K562 (cell line): Measurements from ENCODE around the gene NELL1. TPM values are rescaled to one million over a fixed set of nuclear protein-coding genes. Genes with fewer than 3 reads are reported as not detected.

Experiments
- ATAC-seq: fragments of 200-7000 bp; cut with Tn5 transposase; 3 replicates; pipeline ENCODE4 v1.9.1; 2020; ENCODE audit warnings: moderate library complexity
- BruUV-seq: library from RNA; stranded (reverse); fragments of 400-500 nt; replicated peaks from 2 replicates; lab custom pipeline; 2021; lab: Mats Ljungman, UMichigan
- CTCF ChIA-PET: fragments of 300-600 bp; formaldehyde crosslinking; extraction: SDS; loops from one replicate; lab custom pipeline; 2021; ENCODE audit warnings: low intra/inter-chr PET ratio; lab: Yijun Ruan, JAX
- POLR2A ChIA-PET: fragments of 300-600, 350-650 bp; sonication (Branson Sonifier 250); formaldehyde crosslinking; extraction: SDS; loops from one replicate; lab custom pipeline; 2021; ENCODE audit warnings: antibody characterized with exemption, inconsistent platforms; lab: Yijun Ruan, JAX
- DNase-seq, 4 experiments: peaks; one replicate each; pipeline versions ENCODE4 v3.0.0 to v3.0.0-alpha.2; 2011 to 2018; ENCODE audit warnings: low spot score in 3 of 4, mixed read lengths in 3 of 4; ENCODE audit errors: extremely low read depth in 1 of 4
- FAIRE-seq: peaks from 2 replicates; lab custom pipeline; 2011; peaks lifted over from hg19 to GRCh38; lab: Jason Lieb, UNC
- H2AFZ ChIP-seq: 2 replicates; pipeline ENCODE4 v1.6.0; 2011; ENCODE audit warnings: low read depth, low read length, control low read depth, inconsistent platforms
- H3K27ac ChIP-seq: fragments of 200-600 bp; 3 replicates; pipeline ENCODE4 v1.8.0; 2011; ENCODE audit warnings: low read depth, mild to moderate bottlenecking, control low read depth, inconsistent platforms, low read length, moderate library complexity, mixed read lengths; ENCODE audit errors: extremely low read depth
- H3K27me3 ChIP-seq, 2 experiments: fragments of 300-600 bp in 1 of 2; 2 replicates in 1 of 2; 3 replicates in 1 of 2; pipeline versions ENCODE4 v1.6.0 to v1.8.0; 2011; ENCODE audit warnings: inconsistent platforms in 2 of 2, low read length in 2 of 2, mild to moderate bottlenecking in 1 of 2, mixed read lengths in 1 of 2, moderate library complexity in 1 of 2; ENCODE audit not compliant: control insufficient read depth in 2 of 2, insufficient read depth in 2 of 2
- H3K36me3 ChIP-seq: fragments of 300-600 bp; 3 replicates; pipeline ENCODE4 v1.8.0; 2011; ENCODE audit warnings: mild to moderate bottlenecking, low read length, inconsistent platforms; ENCODE audit not compliant: control insufficient read depth, insufficient read depth
- H3K4me1 ChIP-seq, 2 experiments: fragments of 200-600 bp in 1 of 2; replicated peaks in 1 of 2; 2 replicates in 1 of 2; 3 replicates in 1 of 2; pipeline versions ENCODE4 v1.5.1 to v1.8.0; 2011; ENCODE audit warnings: inconsistent platforms in 2 of 2, low read length in 2 of 2, mild to moderate bottlenecking in 1 of 2, mixed read lengths in 1 of 2, moderate library complexity in 1 of 2; ENCODE audit not compliant: control insufficient read depth in 2 of 2, insufficient read depth in 2 of 2
- H3K4me2 ChIP-seq: 2 replicates; pipeline ENCODE4 v1.6.1; 2011; ENCODE audit warnings: low read length, control low read depth, inconsistent platforms, mixed read lengths; ENCODE audit not compliant: insufficient read depth
- H3K4me3 ChIP-seq: fragments of 200-600 bp; sonication (generic), shearing (Covaris generic); 2 replicates; pipeline ENCODE4 v1.5.1; 2016; ENCODE audit warnings: control low read depth, inconsistent platforms
- H3K79me2 ChIP-seq: fragments of 200-600 bp; 3 replicates; pipeline ENCODE4 v1.8.0; 2011; ENCODE audit warnings: low read length, inconsistent platforms; ENCODE audit not compliant: control insufficient read depth, insufficient read depth
- H3K9ac ChIP-seq, 2 experiments: 2 replicates each; pipeline versions ENCODE4 v1.6.0 to v1.6.1; 2011; ENCODE audit warnings: low read depth in 2 of 2, low read length in 2 of 2, control low read depth in 1 of 2, inconsistent platforms in 1 of 2, mild to moderate bottlenecking in 1 of 2, mixed read lengths in 1 of 2; ENCODE audit not compliant: insufficient read depth in 1 of 2
- H3K9me1 ChIP-seq: one replicate; pipeline ENCODE4 v1.6.0; 2011; ENCODE audit warnings: inconsistent platforms, mild to moderate bottlenecking, low read length, moderate library complexity; ENCODE audit not compliant: control insufficient read depth, insufficient read depth
- H3K9me3 ChIP-seq: replicated peaks from 2 replicates; pipeline ENCODE4 v1.5.1; 2011; ENCODE audit warnings: low read depth, low read length, inconsistent platforms; ENCODE audit not compliant: control insufficient read depth, insufficient read depth
- H4K20me1 ChIP-seq: replicated peaks from 2 replicates; pipeline ENCODE4 v1.6.1; 2011; ENCODE audit warnings: low read length, inconsistent platforms, mixed read lengths; ENCODE audit not compliant: control insufficient read depth, insufficient read depth
- BMI1 ChIP-seq: fragments of 150-350 bp; IDR thresholded peaks from 2 replicates; pipeline ENCODE4 v1.6.1; 2014; ENCODE audit warnings: low read length
- COPS2 ChIP-seq: fragments of 450-650 bp; conservative IDR thresholded peaks from 2 replicates; pipeline ENCODE4 v1.6.1; 2016; ENCODE audit warnings: mild to moderate bottlenecking, moderate library complexity
- NFIC ChIP-seq: fragments of 450-650 bp; IDR thresholded peaks from 2 replicates; pipeline ENCODE4 v1.6.1; 2017; ENCODE audit warnings: mild to moderate bottlenecking, inconsistent platforms
- SP2 ChIP-seq: IDR thresholded peaks from 2 replicates; pipeline ENCODE4 v1.6.1; 2011; ENCODE audit warnings: mild to moderate bottlenecking, low read depth, low read length, moderate library complexity; ENCODE audit not compliant: poor library complexity, severe bottlenecking; ENCODE audit errors: extremely low read depth
- SREBF2 ChIP-seq: sonication (generic); formaldehyde crosslinking; IDR thresholded peaks from 2 replicates; pipeline ENCODE4 v1.4.0; 2020; ENCODE audit warnings: mild to moderate bottlenecking, missing genetic modification reagents
- ZFX ChIP-seq: sonication (generic); formaldehyde crosslinking; IDR thresholded peaks from 2 replicates; pipeline ENCODE4 v1.8.0; 2022; ENCODE audit warnings: mild to moderate bottlenecking, missing genetic modification reagents, moderate library complexity
- ZNF212 ChIP-seq: fragments of 450-650 bp; formaldehyde crosslinking; IDR thresholded peaks from 2 replicates; pipeline ENCODE4 v1.4.0; 2020; ENCODE audit warnings: mild to moderate bottlenecking
- ZNF324 ChIP-seq: fragments of 250-450 bp; sonication (Bioruptor Pico); IDR thresholded peaks from 2 replicates; pipeline ENCODE4 v1.4.0; 2020; ENCODE audit warnings: mild to moderate bottlenecking
- ZNF41 ChIP-seq: fragments of 250-450 bp; sonication (Bioruptor Pico); conservative IDR thresholded peaks from 2 replicates; pipeline ENCODE4 v1.4.0; 2020; ENCODE audit warnings: mild to moderate bottlenecking
- WGBS: fragments of 100-300 bp; shearing (Covaris generic); methylation state at CpG from one replicate; pipeline ENCODE4 v1.1.6; 2016; ENCODE audit warnings: low coverage, mixed read lengths; ENCODE audit not compliant: insufficient coverage; ENCODE audit errors: missing lambda C conversion rate; 5-methylcytosine and 5-hydroxymethylcytosine counted together
- in situ Hi-C: fragments of 300-500 bp; cut with MboI; formaldehyde crosslinking; loops from 4 replicates; pipeline ENCODE4 v1.15.0; 2018; ENCODE audit warnings: inconsistent platforms, mixed read lengths
- intact Hi-C: fragments of 100-400 bp; cut with micrococcal nuclease; formaldehyde crosslinking; loops from 2 replicates; pipeline ENCODE4 v1.14.2; 2022
- polyA plus RNA-seq, 8 experiments: library from polyadenylated mRNA; depleted of rRNA in 4 of 8; stranded (reverse) in 5 of 8; unstranded in 3 of 8; fragments of >200 nt; fragmentation: Nextera tagmentation in 2 of 8; fragmentation: Illumina TruSeq in 1 of 8; extraction: Ambion mirVana in 2 of 8; extraction: Trizol in 1 of 8; gene quantifications; 2 replicates each; pipeline versions ENCODE4 v1.2.1 to v1.2.3, GENCODE V29; 2011 to 2014; ENCODE audit warnings: inconsistent platforms in 1 of 8, missing spikeins in 1 of 8
- total RNA-seq, 7 experiments: library from RNA; depleted of rRNA in 6 of 7; stranded (reverse); fragments of >200 nt in 6 of 7; fragmentation: Illumina TruSeq in 2 of 7; extraction: Trizol in 2 of 7; gene quantifications; 2 replicates each; pipeline versions ENCODE4 v1.2.1 to v1.2.3, GENCODE V29; 2011 to 2021; ENCODE audit warnings: low replicate concordance in 1 of 7
- TF ChIP-seq, protein P1 (sequence below): fragments of 250-450 bp; sonication (Bioruptor Pico); IDR thresholded peaks from 2 replicates; pipeline ENCODE4 v1.8.0; 2021; ENCODE audit warnings: moderate library complexity, mild to moderate bottlenecking, inconsistent platforms
- TF ChIP-seq, protein P2 (sequence below): fragments of 450-650 bp; IDR thresholded peaks from 2 replicates; pipeline ENCODE4 v1.6.1; 2016; ENCODE audit warnings: low read depth
- TF ChIP-seq, protein P3 (sequence below): sonication (generic); formaldehyde crosslinking; IDR thresholded peaks from 2 replicates; pipeline ENCODE4 v1.8.0; 2022; ENCODE audit warnings: mild to moderate bottlenecking, missing genetic modification reagents
- TF ChIP-seq, protein P4 (sequence below): fragments of 450-650 bp; IDR thresholded peaks from 2 replicates; pipeline ENCODE4 v1.6.1; 2014; ENCODE audit warnings: low read depth, mild to moderate bottlenecking, moderate library complexity, borderline replicate concordance

Gene NELL1
- total and polyA plus RNA-seq, 9 of the 15 experiments (the other 6 are each of a cell fraction or from before 2014, with no cell fraction given) = not detected

DNA sequence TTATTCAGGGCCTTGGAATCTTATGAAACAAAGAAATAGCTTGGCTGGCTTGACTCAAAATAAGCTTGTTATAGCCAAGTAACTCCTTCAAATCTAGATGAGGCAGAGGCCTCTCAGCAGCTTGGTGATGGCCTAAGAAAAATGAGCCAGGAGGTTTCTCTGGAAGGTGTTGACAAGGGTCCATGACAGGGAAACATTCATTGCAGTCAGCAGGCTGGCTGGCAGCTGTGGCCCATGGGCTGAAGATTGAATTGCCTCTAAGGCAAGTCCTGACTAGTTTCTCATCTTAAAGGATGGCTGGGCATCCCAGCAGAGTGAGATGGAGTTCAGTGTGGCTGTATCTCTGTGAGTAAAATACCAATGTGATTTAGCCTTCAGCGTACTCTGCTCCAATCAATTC is 441.0 kb downstream of the NELL1 start:
- Histone ChIP-seq H3K79me2 (no peaks in the 10 kb centered on the region), H3K4me1 (no peaks in the 10 kb centered on the region), H3K9me1 (no peaks in the 10 kb centered on the region), H3K4me2 (no peak overlapping the region), H4K20me1 (no peaks in the 10 kb centered on the region), H3K9me3 (no peaks in the 10 kb centered on the region), H3K36me3 (no peaks in the 10 kb centered on the region), H3K4me3 (no peak overlapping the region), H3K27me3 (no peaks in the 10 kb centered on the region), H2AFZ (no peak overlapping the region), H3K27ac (no peak overlapping the region), H3K9ac (no peak overlapping the region)
- WGBS = 8% methylated on average over 1 of the region's 1 CpG
- intact Hi-C loops = no loop called here
- DNase-seq (no peak), FAIRE-seq (no peak), ATAC-seq (no peak)
- POLR2A ChIA-PET = interaction anchor here (0.6 kb wide), 1 partner anchor 653 kb away, joined by 3 read pairs; no protein-coding TSS in a partner anchor
- CTCF ChIA-PET = no interaction called here
- in situ Hi-C loops = no loop called here
- BruUV-seq = no TSS peak
- no peak for TF ChIP-seq SREBF2
- TF ChIP-seq, protein P1, sequence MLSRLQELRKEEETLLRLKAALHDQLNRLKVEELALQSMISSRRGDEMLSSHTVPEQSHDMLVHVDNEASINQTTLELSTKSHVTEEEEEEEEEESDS (CRISPR knock-in tag) = no peak
- TF ChIP-seq, protein P2, sequence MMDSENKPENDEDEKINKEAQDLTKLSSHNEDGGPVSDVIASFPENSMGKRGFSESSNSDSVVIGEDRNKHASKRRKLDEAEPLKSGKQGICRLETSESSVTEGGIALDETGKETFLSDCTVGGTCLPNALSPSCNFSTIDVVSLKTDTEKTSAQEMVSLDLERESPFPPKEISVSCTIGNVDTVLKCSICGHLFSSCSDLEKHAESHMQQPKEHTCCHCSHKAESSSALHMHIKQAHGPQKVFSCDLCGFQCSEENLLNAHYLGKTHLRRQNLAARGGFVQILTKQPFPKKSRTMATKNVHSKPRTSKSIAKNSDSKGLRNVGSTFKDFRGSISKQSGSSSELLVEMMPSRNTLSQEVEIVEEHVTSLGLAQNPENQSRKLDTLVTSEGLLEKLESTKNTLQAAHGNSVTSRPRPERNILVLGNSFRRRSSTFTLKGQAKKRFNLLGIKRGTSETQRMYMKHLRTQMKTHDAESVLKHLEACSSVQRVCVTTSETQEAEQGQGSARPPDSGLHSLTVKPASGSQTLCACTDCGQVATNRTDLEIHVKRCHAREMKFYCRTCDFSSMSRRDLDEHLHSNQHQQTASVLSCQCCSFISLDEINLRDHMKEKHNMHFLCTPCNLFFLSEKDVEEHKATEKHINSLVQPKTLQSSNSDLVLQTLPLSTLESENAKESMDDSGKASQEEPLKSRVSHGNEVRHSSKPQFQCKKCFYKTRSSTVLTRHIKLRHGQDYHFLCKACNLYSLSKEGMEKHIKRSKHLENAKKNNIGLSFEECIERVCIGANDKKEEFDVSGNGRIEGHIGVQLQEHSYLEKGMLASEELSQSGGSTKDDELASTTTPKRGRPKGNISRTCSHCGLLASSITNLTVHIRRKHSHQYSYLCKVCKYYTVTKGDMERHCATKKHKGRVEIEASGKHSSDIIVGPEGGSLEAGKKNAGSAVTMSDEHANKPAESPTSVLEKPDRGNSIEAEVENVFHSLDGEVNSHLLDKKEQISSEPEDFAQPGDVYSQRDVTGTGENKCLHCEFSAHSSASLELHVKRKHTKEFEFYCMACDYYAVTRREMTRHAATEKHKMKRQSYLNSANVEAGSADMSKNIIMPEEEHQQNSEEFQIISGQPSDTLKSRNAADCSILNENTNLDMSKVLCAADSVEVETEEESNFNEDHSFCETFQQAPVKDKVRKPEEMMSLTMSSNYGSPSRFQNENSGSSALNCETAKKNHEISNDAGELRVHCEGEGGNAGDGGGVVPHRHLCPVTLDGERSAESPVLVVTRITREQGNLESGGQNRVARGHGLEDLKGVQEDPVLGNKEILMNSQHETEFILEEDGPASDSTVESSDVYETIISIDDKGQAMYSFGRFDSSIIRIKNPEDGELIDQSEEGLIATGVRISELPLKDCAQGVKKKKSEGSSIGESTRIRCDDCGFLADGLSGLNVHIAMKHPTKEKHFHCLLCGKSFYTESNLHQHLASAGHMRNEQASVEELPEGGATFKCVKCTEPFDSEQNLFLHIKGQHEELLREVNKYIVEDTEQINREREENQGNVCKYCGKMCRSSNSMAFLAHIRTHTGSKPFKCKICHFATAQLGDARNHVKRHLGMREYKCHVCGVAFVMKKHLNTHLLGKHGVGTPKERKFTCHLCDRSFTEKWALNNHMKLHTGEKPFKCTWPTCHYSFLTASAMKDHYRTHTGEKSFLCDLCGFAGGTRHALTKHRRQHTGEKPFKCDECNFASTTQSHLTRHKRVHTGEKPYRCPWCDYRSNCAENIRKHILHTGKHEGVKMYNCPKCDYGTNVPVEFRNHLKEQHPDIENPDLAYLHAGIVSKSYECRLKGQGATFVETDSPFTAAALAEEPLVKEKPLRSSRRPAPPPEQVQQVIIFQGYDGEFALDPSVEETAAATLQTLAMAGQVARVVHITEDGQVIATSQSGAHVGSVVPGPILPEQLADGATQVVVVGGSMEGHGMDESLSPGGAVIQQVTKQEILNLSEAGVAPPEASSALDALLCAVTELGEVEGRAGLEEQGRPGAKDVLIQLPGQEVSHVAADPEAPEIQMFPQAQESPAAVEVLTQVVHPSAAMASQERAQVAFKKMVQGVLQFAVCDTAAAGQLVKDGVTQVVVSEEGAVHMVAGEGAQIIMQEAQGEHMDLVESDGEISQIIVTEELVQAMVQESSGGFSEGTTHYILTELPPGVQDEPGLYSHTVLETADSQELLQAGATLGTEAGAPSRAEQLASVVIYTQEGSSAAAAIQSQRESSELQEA = no peak
- TF ChIP-seq, protein P3, sequence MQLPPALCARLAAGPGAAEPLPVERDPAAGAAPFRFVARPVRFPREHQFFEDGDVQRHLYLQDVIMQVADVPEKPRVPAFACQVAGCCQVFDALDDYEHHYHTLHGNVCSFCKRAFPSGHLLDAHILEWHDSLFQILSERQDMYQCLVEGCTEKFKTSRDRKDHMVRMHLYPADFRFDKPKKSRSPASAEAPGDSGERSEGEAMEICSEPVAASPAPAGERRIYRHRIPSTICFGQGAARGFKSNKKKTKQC (CRISPR knock-in tag) = no peak
- TF ChIP-seq SP2 = no peak
- TF ChIP-seq, protein P4, sequence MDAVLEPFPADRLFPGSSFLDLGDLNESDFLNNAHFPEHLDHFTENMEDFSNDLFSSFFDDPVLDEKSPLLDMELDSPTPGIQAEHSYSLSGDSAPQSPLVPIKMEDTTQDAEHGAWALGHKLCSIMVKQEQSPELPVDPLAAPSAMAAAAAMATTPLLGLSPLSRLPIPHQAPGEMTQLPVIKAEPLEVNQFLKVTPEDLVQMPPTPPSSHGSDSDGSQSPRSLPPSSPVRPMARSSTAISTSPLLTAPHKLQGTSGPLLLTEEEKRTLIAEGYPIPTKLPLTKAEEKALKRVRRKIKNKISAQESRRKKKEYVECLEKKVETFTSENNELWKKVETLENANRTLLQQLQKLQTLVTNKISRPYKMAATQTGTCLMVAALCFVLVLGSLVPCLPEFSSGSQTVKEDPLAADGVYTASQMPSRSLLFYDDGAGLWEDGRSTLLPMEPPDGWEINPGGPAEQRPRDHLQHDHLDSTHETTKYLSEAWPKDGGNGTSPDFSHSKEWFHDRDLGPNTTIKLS = no peak
- TF ChIP-seq COPS2 = no peak
- no peak for TF ChIP-seq NFIC
- TF ChIP-seq ZNF41 (CRISPR knock-in tag) = no peak
- no peak for TF ChIP-seq ZNF212
- TF ChIP-seq BMI1 = no peak
- TF ChIP-seq ZNF324 (CRISPR knock-in tag) = no peak
- no peak for TF ChIP-seq ZFX (CRISPR knock-in tag)
